H4 (cell line): ENCODE data around the gene JADE1. TPM values are rescaled to one million over a fixed set of nuclear protein-coding genes. Genes with fewer than 3 reads are reported as not detected.

Experiments used
- DNase-seq: peaks from one replicate; pipeline ENCODE4 v3.0.0-alpha.2; 2015; ENCODE audit warnings: low spot score
- total RNA-seq: library from RNA; depleted of rRNA; stranded (reverse); fragments of >200 nt; shearing (Covaris generic); gene quantifications from 2 replicates; pipeline ENCODE4 v1.2.3, GENCODE V29; 2014

The JADE1 gene
- total RNA-seq, 1 experiment from 2014 or later, result 16.8 TPM

DNA sequence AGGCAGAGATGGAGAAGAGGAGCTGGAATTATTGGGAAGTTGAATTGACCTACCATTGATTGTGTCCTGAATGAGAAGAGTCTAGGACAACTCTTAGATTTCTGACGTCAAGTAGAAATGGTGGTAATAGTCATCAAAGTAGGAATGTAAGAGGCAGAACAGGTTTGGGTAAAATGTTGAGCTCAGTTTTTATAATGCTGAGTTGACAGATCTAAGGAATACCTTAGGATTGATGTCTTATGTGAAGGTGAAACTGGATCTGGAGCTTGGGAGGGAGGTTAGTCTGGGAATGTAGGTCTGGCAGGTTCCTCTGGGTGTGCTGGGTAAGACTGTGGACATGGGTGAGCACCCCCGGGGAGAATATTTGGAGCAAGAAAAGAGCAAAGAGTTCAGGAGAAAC lies 31.9 kb downstream of the JADE1 start:
- DNase-seq, result no peak

DNA sequence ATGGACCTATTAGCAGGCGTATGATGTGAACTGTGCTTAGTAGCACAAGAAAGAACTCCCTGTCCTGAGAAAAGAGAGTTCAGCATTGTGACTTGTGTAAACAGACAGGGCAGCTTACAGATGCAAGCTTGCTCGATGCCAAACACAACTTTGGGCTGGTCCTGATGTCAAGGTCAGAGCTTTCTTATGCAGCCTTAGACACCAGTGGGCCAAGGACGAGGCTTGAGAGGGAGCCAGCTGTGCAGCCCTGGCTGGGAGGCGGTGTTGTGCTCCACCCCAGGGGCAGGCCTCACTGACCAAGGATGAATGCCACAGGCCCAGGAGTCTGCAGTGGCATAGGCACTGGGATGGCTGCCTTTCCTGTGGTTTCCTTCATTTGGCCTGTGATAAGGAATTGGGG lies 35.4 kb downstream of the JADE1 start:
- DNase-seq, result no peak

DNA sequence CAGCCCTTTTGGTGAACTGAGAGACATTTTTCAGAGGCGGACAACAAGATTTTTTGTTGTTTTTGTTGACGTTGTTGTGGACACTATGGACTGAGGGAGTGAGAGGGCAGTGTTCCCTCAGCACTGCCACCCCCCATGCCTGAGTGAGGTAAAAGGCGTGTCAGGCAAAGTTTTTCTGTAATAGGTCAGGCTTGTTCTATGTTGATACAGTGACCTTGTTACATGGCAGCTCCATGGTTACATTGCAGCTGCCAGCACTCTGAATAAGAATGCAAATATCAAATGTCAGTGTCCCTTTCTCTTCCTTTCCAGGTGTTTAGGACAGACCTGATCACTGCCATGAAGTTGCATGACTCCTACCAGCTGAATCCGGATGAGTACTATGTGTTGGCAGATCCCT lies 36.6 kb downstream of the JADE1 start:
- no peak for DNase-seq

DNA sequence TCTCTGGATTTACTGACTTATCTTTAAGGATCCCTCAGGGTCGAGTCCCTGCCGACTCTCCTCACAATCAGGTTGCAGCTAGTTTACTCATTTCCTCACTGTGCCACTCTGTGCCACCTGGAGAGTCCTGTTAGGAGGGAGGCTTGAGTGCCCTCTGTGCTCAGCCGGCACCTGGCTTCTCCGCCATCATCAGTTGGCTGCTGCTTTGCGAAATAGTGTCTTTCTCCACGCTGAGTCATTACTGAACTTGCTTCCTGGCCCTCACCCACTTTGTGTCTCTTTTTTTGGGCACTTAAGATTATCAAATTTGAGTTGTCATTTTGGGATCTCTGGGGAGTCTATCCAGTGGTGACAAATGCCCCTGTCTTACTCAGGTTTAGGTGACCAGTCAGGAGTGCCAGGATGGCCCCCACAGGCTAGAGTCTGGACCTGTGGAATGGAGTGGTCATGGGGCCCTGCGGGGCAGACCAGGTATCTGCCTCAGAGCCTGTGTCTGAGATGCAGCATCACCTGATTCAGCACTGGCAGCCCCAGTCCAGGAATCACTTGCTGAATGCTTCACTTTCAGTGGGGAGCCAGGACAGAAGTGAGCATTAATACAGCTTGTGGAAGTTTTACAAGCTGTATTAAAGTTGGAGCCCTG lies 37.7 kb downstream of the JADE1 start:
- DNase-seq, result no peak

DNA sequence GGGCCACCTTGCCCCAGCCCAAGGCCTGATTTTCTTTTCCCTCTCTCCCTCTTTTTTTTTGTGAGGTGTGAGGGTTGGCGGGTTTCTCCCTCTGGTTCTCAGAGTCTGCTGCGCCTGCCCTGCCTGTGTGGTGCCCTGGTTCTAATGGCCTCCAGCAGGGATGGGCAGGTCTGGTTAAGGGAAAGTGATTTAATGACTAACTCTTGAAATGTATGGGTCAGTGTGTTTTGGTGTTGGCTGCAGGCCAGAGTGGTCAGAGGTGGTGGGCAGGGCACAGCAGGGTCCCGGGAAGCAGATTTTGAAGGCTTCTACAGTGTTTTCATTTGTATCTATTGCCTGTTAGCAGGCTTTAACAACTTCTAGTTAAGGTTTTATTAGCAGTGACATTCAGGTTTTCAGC lies 39.0 kb downstream of the JADE1 start:
- no peak for DNase-seq

DNA sequence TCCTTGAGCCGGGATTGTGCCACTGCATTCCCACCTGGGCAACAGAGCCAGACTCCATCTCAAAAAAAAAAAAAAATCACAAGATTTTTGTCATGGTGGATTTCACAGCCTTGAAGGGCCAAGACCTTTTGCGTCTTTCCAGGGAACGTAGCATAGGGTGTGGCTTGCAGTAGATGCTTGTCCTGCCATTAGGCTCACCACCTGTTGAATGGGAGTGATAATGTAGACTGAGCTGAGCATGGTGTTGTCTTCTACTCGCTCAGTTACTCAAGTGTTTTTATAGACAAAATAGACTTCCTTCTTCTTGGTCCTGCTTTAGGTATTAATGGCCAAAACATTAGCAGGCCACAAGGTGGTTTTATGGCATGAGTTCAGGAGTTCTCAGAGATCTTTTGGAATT lies 40.8 kb downstream of the JADE1 start:
- DNase-seq, result no peak

DNA sequence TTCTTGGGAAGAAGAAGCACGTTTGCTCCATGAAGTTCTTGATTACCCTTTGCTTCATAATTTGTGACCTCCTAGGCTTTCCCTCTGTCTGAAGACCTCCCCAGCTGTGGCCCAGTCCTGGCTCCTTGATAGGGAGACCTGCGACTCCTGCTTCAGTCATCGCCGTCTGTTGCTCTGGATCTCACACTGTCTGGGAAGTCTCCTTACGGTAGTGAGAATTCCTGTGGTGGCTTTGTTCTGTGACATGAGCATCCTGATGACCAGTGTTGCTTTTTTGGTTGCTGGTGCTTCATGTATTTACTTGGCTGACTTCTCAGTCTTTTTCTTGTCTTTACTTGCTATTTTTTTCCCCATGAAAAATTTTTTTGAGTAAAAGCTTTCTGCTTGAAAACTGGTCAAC lies 44.2 kb downstream of the JADE1 start:
- no peak for DNase-seq

DNA sequence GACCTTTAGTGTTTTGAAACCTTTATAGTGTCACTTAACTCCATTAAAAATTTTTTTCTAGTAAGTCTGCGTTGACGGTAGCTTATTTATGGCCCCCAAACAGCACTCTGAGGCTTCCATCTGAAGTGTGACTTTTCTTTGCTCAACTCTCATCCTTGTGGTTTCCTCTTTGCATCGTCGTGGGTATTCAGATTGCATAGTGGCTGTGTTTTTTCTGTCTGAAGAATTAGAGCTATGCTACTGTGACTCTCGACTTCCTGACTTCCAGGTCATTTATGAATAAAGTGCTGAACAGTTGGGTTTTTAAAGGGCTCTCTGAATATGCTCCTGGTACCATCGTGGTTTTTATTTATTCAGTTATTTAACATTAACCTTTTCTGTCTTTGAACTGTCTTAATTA lies 44.9 kb downstream of the JADE1 start:
- no peak for DNase-seq

DNA sequence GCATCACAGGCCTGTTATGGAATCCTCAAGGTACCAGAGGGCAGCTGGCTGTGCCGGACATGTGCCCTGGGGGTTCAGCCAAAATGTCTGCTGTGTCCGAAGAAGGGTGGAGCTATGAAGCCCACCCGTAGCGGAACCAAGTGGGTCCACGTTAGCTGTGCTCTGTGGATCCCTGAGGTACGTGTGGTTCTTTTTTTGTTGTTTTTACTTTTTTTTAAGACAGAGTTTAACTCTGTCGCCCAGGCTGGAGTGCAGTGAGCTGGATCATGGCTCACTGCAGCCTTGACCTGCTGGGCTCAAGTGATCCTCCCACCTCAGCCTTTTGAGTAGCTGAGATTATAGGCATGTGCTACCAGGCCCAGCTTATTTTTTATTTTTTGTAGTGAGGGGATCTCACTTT lies 46.1 kb downstream of the JADE1 start:
- DNase-seq, result no peak

DNA sequence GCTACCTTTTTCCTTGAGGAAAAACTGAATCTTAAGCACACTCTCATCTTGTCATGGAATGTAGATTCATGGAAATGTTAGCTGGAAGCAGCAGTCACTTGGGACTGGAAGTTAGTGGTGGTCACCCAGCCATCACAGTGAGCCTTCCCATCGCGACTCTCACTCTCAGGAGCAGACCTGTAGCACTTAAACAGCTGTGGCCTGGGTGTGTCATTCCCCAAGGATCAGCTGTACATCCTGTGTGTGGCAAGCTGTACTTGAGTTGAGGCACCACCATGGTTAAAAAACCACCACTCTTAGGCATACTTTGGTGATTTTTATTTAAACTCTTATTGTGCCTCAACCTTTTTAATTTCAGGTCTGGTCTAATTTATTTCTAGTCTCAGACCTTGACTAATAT lies 46.7 kb downstream of the JADE1 start:
- no peak for DNase-seq

DNA sequence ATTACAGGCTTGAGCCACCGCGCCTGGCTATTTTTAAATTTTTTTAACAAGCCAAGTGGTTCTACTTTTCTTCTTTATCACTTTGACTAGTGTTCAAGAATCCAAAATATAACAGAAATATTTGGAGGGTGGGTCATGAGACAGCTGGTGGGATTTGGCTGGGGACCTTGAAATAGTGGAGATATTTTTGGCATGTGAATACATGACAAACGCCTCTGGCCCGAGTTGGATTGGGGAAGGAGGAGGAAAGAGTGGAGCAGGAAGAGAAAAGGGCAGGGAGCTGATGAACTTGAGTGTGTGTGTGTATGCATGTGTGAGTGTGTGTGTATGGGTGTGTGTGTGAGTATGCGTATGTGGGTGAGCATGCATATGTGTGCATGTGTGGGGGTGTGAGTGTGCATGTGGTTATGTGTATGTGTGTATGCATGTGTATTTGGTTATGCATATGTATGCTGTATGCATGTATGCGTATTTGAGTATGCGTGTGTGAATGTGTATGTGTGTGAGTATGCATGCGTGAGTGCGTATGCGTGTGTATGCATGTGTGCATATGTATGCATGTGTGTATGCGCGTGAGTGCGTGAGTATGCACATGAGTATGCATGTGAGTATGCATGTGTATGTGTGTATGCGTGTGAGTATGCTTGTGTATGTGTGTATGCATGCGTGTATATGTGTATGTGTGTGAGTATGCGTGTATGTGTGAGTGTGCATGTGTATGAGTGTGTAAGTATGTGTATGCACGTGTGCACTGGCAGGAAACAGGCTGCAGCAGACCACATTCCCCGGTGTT lies 49.6 kb downstream of the JADE1 start:
- no peak for DNase-seq

DNA sequence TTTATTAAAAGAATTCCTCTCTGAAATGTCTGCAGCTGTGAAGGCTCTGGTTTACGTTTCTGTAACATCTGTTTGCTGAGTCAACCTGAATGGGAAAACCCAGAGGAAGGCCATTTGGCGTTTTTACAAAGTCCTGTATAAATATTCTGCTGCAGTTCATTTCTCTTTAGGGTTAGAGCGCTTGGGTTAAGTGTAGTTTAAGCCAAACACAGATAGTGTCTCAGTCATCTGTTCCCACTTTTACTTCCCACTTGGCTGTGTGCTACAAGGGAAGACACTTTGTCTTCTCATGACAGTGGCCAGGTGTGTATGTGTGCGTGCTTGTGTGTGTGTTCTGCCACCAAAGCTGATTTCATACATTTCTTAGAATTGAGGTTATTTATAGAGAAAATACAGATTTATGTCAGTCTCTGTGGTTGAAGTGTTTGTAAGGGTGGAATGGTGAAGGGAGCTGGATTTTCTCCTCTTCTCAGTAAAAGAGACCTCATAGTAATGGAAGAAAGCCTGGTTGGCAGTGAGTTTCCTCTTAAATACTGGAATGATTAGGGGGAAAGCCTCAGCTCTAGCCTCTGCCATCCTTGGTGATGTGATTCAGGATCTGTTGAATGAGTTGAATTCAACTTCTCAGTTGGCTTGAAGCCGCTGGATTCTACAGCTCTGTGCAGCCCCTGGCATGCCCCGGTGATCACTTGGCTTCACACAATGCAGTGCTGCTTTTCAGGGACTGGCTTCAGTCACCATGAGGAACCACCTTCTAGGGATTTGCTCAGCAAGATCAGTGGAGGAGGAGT lies 50.6 kb downstream of the JADE1 start:
- no peak for DNase-seq

DNA sequence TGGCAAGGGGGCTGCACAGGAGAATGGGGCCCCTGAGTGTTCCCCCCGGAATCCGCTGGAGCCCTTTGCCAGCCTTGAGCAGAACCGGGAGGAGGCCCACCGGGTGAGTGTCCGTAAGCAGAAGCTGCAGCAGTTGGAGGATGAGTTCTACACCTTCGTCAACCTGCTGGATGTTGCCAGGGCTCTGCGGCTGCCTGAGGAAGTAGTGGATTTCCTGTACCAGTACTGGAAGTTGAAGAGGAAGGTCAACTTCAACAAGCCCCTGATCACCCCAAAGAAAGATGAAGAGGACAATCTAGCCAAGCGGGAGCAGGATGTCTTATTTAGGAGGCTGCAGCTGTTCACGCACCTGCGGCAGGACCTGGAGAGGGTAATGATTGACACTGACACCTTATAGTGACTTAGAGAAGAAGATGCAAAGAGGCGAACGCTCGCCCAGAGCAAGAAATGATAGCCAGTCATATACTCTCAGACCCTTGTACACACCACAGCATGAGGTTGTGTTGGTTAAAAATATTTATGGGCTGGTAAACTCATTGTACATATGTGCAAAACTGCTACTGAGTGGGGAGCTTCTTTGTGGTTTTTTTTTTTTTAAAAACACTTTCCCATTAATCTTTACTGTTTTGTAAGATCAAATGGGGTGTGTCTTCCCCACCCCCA lies 52.5 kb downstream of the JADE1 start:
- no peak for DNase-seq

DNA sequence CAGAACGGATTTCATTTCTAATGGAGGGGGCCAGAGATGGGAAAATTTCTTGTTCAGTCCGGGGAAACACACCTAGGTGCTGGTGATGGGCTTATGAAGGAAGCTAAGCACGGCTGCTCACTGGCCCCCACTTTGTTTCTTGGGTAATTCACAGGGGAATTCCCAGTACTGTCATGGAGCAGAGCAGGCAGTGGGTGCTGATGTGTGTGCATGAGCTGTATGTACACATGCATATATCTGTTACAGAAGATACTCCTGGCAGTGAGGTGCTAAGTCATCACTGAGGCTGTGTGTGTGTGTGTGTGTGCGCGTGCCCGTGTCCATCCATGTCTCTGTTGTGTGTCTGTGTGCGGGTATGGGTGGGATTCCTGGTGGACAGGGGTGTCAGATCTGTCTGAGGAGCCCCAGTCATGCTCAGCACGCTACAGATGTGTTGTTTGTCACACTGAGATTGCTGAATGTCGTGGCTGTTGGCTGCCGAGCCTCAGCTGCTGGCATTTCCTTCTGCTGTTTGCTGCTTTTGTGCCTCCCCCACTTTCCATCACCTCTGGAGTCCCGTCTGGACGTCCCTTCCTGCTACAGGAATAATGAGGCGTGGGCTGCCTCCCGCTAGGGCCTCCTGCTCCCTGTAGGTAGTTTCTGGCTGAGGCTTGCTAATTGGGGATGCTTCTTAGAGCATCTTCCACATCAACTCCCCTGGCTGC lies 53.3 kb downstream of the JADE1 start:
- no peak for DNase-seq

DNA sequence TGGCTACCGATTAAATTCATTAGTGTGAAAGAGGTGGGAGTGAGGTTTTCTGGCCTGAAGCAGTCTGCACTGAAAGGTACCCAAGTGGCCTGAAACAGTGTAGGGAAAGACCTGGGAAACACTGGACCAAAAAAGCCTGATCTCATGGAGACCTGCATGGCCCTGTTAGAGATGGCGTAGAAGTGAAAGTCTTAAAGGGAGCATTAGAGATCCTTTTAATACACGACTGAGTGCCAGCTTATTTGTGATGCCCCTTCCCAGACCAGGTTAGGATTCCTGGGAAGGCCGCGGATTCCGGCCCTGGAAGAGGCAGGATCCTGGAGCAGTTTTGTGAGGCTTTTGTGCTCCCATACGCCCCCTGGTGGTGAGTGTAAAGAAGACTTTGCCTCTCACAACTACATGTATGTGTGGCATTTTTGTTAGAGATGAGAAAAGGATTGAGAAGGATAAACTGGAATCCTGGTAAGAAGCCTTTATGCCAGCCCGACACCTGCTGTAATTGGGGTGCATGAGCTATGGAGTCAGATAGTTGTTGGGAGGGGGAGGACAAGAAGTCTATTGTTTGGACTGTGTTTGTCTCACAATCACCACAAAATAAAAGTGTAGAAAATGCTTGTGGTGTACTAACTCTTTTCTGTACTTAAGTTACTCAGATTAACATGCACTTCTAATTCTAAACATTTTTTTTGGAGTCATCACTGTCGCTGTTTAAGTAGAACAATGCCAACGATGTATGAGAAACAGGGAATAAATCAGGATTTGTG lies 54.0 kb downstream of the JADE1 start:
- peak; percentile 62 for DNase-seq

DNA sequence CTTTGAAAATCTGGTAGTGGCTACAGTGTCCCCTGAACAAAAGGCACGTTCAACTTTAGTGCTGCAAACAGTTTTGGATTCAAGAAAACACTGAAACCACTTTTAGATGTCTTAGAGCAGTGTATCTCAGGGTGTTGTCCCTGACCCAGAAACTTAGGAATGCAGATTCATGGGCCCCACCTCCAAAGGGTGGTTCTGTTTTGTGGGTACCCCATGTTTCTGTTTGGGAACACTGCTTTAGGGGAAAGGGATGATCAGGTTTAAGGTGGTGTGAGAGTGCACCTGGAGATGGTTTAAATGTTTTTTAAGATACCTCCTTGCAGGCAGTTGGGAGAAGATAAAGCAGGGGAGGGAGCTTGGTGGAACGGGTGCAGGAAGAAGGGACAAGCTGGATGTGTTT lies 55.6 kb downstream of the JADE1 start:
- no peak for DNase-seq

DNA sequence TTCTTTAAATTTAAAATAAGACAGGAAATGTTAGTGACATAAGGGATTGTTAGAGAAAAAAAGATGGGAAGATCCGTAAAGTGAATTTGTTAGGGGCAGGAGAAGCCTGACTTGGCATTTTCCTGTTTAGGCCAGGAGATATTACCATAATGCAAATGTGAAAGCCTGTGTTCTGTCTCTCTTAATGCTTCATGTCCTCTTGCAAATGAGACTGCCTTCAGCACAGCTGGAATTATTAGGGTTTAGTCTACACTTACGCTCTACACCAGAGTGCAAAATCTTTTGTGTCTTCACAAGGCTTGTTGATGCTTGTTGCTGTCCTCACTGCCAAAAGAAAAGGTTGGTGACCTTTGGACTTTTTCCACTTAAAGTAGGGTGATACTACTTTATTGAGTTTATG lies 56.8 kb downstream of the JADE1 start:
- DNase-seq, result no peak

DNA sequence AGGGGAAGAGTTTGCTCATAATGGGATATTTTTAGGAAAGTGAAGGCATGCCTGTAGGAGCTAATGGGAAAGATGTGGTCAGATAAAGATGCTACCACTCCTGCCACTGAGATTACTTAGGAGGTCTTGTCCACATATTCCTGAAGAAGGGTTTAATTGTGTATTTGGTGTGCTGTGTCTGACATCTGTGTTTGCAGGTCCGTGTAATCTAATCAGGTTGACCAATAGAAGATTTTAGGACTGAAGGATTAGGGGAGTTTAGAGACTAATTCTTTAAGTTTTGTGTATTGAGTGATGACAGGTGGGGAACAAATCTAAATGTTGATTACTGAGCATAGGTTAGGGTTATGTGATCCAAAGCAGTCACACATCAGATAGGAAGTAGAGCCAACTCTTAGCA lies 57.2 kb downstream of the JADE1 start:
- no peak for DNase-seq

DNA sequence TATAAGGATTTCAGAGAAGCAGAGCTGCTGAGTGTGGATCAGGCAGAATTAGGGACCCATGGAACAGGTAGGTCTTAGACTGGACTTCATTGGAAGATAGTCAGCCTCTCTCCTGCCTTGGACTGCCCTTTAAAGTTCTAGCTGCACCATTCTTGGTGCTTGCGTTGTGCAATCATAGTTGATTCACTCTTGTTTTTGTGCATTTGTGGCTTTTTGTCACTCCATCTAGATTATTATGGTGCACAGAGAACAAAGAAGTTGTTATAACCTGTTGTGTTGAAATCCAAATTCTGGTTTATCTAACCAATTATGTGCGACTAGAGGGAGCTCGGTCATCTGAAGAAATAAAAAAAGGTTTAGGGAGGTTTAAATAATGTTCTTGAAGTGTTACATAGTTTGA lies 59.3 kb downstream of the JADE1 start:
- DNase-seq, result no peak

DNA sequence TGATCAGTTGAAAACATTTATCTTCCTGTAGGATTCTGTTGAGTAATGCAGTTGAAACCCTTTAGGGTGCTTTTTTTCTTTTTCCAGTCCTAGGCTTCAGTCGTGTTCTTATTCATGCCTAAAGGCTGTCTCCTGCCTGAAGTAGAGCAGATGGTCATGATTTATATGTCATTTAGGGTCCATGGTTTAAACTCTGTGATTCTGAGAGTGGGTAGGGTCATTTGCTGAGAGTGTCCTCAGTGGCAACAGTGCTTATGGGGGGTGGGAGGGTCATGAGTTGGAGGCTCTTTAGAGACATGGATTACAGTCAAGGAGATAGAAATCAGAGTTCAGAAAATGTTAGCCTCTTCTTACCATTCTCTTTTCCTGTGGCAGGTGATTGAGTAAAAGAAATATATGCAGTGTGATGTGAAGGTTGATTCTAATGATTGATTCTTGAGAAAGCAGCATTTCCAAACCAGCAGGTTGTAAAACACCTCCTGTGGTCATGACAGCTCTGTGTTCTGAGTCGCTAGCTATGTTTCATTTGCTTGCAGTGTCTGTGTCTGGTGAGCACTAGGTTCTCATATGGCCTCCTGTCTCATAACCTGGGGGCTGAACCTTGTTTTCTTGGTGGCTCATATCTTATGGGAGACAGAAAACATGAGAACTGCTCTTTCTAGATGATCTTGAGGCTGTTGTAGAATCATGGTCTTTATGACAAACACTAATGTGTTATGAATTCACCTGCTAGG lies 60.4 kb downstream of the JADE1 start:
- no peak for DNase-seq
